NCI-H1105 treated with DMSO at 0.1 percent for 48 hours (cell line): ENCODE measurements around the gene LRP5.

Experiments used
- DNase-seq: peaks from one replicate; lab custom pipeline; 2025; lab: John Stamatoyannopoulos, UW

Gene LRP5

GRCh38 chr11:68347345-68347744 is 35.0 kb downstream of the LRP5 start:
- no peak for DNase-seq

GRCh38 chr11:68347841-68348240 is 35.5 kb downstream of the LRP5 start:
- no peak for DNase-seq

GRCh38 chr11:68349461-68350249 is 37.3 kb downstream of the LRP5 start:
- DNase-seq, result no peak

GRCh38 chr11:68350759-68351449 is 38.5 kb downstream of the LRP5 start:
- no peak for DNase-seq

- DNase-seq, result no peak
Measured at GRCh38 chr11:68351450-68352275, 39.3 kb downstream of the LRP5 start.

- DNase-seq, result no peak
Measured at GRCh38 chr11:68352591-68352990, 40.2 kb downstream of the LRP5 start.

GRCh38 chr11:68353118-68353517 is 40.7 kb downstream of the LRP5 start:
- no peak for DNase-seq

GRCh38 chr11:68353669-68354068 is 41.3 kb downstream of the LRP5 start:
- DNase-seq, result no peak

GRCh38 chr11:68354148-68354872 is 41.9 kb downstream of the LRP5 start:
- no peak for DNase-seq

- DNase-seq, result no peak
Measured at GRCh38 chr11:68355471-68355870, 43.1 kb downstream of the LRP5 start.

GRCh38 chr11:68357568-68357967 is 45.2 kb downstream of the LRP5 start:
- no peak for DNase-seq

- no peak for DNase-seq
Measured at GRCh38 chr11:68358416-68358815, 46.0 kb downstream of the LRP5 start.

GRCh38 chr11:68361702-68362101 is 49.3 kb downstream of the LRP5 start:
- DNase-seq, result no peak

- no peak for DNase-seq
Measured at GRCh38 chr11:68362801-68363379, 50.5 kb downstream of the LRP5 start.

- no peak for DNase-seq
Measured at GRCh38 chr11:68363776-68364175, 51.4 kb downstream of the LRP5 start.

GRCh38 chr11:68364581-68364980 is 52.2 kb downstream of the LRP5 start:
- DNase-seq, result no peak

GRCh38 chr11:68365943-68366435 is 53.6 kb downstream of the LRP5 start:
- DNase-seq, result no peak

GRCh38 chr11:68367252-68367651 is 54.9 kb downstream of the LRP5 start:
- no peak for DNase-seq

GRCh38 chr11:68369756-68370155 is 57.4 kb downstream of the LRP5 start:
- DNase-seq, result no peak

GRCh38 chr11:68370211-68371111 is 58.1 kb downstream of the LRP5 start:
- no peak for DNase-seq
